ENCODE data around the gene MOB3A.

The MOB3A gene

DNA sequence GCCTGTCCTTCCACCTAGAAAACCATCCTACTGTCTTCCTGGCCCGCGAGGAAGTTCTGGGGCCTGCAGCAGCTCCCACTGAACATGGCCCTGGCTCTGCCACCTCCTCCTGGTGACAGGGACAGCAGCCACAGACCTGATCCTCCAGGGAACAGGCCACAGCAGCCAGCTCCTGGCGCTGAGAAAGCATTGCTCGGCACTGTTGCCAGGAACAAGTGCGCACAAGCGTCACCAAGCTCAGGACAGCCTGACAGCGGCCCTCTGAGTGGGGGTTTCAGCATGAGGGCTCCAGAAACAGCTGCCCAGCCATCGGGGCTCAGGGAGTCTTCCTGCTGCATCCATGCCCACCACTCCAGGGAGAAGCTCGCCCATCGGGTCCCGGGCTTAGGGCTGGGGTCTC, 33.4 kb upstream of the MOB3A start:
- TF ChIP-seq GATA2 (IDR thresholded peaks at IDR 0.05; ENCODE audit: low read depth, low read length) = no peak
- no peak for TF ChIP-seq GATA3 (IDR thresholded peaks at IDR 0.05; ENCODE audit: low read depth, low read length)

DNA sequence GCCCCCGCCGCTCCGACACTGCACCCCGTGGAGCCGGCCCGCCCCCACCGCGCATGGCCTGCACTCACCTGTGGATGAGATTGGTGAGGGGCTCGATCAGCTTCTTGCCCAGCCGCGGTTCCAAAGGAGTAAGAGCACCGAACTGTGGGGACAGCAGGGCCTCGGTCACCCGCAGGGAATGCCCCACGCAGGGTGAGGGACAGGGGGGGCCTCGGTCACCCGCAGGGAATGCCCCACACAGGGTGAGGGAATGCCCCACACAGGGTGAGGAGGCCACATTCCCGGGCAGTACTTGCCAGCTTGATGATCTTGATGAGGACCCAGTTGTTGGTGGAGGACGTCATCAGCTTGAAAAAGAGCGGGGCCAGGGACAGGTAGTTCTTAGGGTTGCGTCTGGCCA, 32.9 kb upstream of the MOB3A start:
- no peak for TF ChIP-seq GATA3 (IDR thresholded peaks at IDR 0.05; ENCODE audit: low read depth, low read length)
- no peak for TF ChIP-seq GATA2 (IDR thresholded peaks at IDR 0.05; ENCODE audit: low read depth, low read length)

GRCh38 chr19:2127758-2128157, 31.6 kb upstream of the MOB3A start:
- TF ChIP-seq GATA2 (IDR thresholded peaks at IDR 0.05; ENCODE audit: low read depth, low read length) (no peak), GATA3 (IDR thresholded peaks at IDR 0.05; ENCODE audit: low read depth, low read length) (no peak)

GRCh38 chr19:2126879-2127518, 30.9 kb upstream of the MOB3A start:
- TF ChIP-seq GATA2 (IDR thresholded peaks at IDR 0.05; ENCODE audit: low read depth, low read length) (no peak), GATA3 (IDR thresholded peaks at IDR 0.05; ENCODE audit: low read depth, low read length) (no peak)

- TF ChIP-seq GATA3 (IDR thresholded peaks at IDR 0.05; ENCODE audit: low read depth, low read length) (no peak), GATA2 (IDR thresholded peaks at IDR 0.05; ENCODE audit: low read depth, low read length) (no peak)
Observed at GRCh38 chr19:2123682-2124387, 27.7 kb upstream of the MOB3A start.

- no peak for TF ChIP-seq GATA3 (IDR thresholded peaks at IDR 0.05; ENCODE audit: low read depth, low read length)
- TF ChIP-seq GATA2 (IDR thresholded peaks at IDR 0.05; ENCODE audit: low read depth, low read length) = no peak
Observed at GRCh38 chr19:2122982-2123381, 26.9 kb upstream of the MOB3A start.

DNA sequence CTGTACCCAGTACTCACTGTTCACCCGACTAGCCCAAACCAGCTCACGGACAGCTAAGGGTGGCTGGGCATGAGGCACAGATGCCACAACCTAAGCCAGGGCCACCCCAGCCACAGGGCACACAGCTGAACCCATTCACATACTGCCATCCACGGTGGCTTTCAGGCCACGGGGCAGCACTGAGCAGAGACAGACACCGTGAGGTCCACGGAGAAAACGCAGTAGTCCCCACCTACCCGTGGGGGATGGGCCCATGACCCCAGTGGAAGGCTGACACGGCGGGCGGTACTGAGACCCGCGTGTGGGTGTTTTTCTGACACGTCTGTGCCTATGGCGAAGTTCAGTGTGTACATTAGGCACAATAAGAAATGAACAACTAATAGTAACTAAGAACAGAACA, 26.1 kb upstream of the MOB3A start:
- TF ChIP-seq GATA2 (IDR thresholded peaks at IDR 0.05; ENCODE audit: low read depth, low read length) (no peak), GATA3 (IDR thresholded peaks at IDR 0.05; ENCODE audit: low read depth, low read length) (no peak)

GRCh38 chr19:2121416-2122051, 25.4 kb upstream of the MOB3A start:
- TF ChIP-seq GATA3 (IDR thresholded peaks at IDR 0.05; ENCODE audit: low read depth, low read length) (no peak), GATA2 (IDR thresholded peaks at IDR 0.05; ENCODE audit: low read depth, low read length) (no peak)

GRCh38 chr19:2120821-2121220, 24.7 kb upstream of the MOB3A start:
- TF ChIP-seq GATA3 (IDR thresholded peaks at IDR 0.05; ENCODE audit: low read depth, low read length) = no peak
- TF ChIP-seq GATA2 (IDR thresholded peaks at IDR 0.05; ENCODE audit: low read depth, low read length) = no peak

GRCh38 chr19:2119921-2120785, 24.0 kb upstream of the MOB3A start:
- no peak for TF ChIP-seq GATA3 (IDR thresholded peaks at IDR 0.05; ENCODE audit: low read depth, low read length)
- no peak for TF ChIP-seq GATA2 (IDR thresholded peaks at IDR 0.05; ENCODE audit: low read depth, low read length)

GRCh38 chr19:2118438-2118837, 22.3 kb upstream of the MOB3A start:
- TF ChIP-seq GATA2 (IDR thresholded peaks at IDR 0.05; ENCODE audit: low read depth, low read length) (no peak), GATA3 (IDR thresholded peaks at IDR 0.05; ENCODE audit: low read depth, low read length) (no peak)

- TF ChIP-seq GATA3 (IDR thresholded peaks at IDR 0.05; ENCODE audit: low read depth, low read length) (no peak), GATA2 (IDR thresholded peaks at IDR 0.05; ENCODE audit: low read depth, low read length) (no peak)
Observed at GRCh38 chr19:2117215-2117960, 21.3 kb upstream of the MOB3A start.

DNA sequence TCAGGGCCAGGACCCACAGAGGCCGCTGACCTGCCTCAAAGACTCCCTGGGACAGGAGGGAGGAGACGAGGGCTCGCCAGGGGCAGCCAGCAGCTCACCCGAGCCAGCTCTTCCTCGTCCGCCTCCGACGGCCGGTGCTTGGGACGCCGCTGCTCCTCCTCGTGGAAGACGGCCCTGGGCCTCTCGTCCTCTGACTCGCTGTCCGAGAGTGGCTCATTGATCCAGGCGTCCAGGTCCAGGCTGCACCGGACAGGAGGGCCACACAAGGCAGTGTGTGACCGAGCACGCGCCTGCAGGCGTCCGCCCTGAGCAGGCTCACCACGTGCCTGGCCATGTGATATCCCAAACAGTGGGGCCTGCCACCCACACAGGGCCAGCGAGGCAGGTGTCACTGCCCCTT, 20.4 kb upstream of the MOB3A start:
- TF ChIP-seq GATA2 (IDR thresholded peaks at IDR 0.05; ENCODE audit: low read depth, low read length) (no peak), GATA3 (IDR thresholded peaks at IDR 0.05; ENCODE audit: low read depth, low read length) (no peak)

All from SH-SY5Y (cell line).